Testis (tissue), 3 donors: Measurements from ENCODE around the gene HMCN1. TPM values are rescaled to one million over a fixed set of nuclear protein-coding genes. Genes with fewer than 3 reads are reported as not detected.
"Not testable (repeated sequence)": the region's sequence is repeated elsewhere in the genome, so short reads cannot be mapped to it uniquely, and the experiment has no call there.

ENCODE experiments used
- DNase-seq: peaks from one replicate; pipeline ENCODE4 v3.0.0-alpha.2; 2019
- H3K27ac ChIP-seq, 2 donors: fragments of 200-600 bp; sonication (generic); one replicate each; pipeline ENCODE4 v1.5.1; 2019
- H3K27me3 ChIP-seq: fragments of 200-600 bp; sonication (generic); one replicate; pipeline ENCODE4 v1.5.1; 2019
- H3K36me3 ChIP-seq: fragments of 200-600 bp; sonication (generic); one replicate; pipeline ENCODE4 v1.5.1; 2017; ENCODE audit warnings: low read depth; ENCODE audit errors: missing control alignments
- H3K4me1 ChIP-seq: fragments of 200-600 bp; sonication (generic); one replicate; pipeline ENCODE4 v1.5.1; 2019
- H3K4me3 ChIP-seq, 2 donors: fragments of 200-600 bp; sonication (generic); one replicate each; pipeline ENCODE4 v1.5.1; 2017 to 2019
- H3K9me3 ChIP-seq: fragments of 200-600 bp; sonication (generic); one replicate; pipeline ENCODE4 v1.5.1; 2017
- CTCF ChIP-seq, 3 experiments: fragments of 450-650 bp in 2 of 3; fragments of 200-600 bp in 1 of 3; sonication (generic) in 1 of 3; IDR thresholded peaks; one replicate each; pipeline ENCODE4 v1.5.1; 2016 to 2019; ENCODE audit warnings: antibody characterized with exemption in 3 of 3, mild to moderate bottlenecking in 2 of 3, moderate library complexity in 1 of 3
- POLR2A ChIP-seq: fragments of 450-650 bp; IDR thresholded peaks from one replicate; pipeline ENCODE4 v1.6.1; 2017; ENCODE audit warnings: antibody characterized with exemption, mild to moderate bottlenecking, moderate library complexity
- WGBS, 2 donors: methylation state at CpG; one replicate each; pipeline ENCODE4 v1.1.5; 2018; 5-methylcytosine and 5-hydroxymethylcytosine counted together
- intact Hi-C: fragments of 100-400 bp; cut with DNase I; formaldehyde crosslinking; loops from one replicate; pipeline ENCODE4 v1.15.1; 2023; ENCODE audit warnings: low total_unique reads
- polyA plus RNA-seq: library from polyadenylated mRNA; stranded (reverse); fragments of 350-450 nt; fragmentation: Illumina TruSeq; extraction: RNeasy Lipid Tissue Mini Kit (QIAGEN cat#74804); gene quantifications from one replicate; pipeline ENCODE4 v1.2.3, GENCODE V29; 2014; ENCODE audit warnings: low read depth, low replicate concordance; ENCODE audit not compliant: insufficient read depth
- total RNA-seq, 2 donors: library from RNA; depleted of rRNA; stranded (reverse); fragments of >200 nt; gene quantifications; one replicate each; pipeline ENCODE4 v1.2.3, GENCODE V29; 2016

The HMCN1 gene
- total and polyA plus RNA-seq, 3 donors from 2014 or later: 5.2 to 6.2 (median 5.7) TPM

- Histone ChIP-seq H3K27ac (no peak overlapping the region), H3K9me3 (no peaks in the 10 kb centered on the region), H3K27me3 (no peaks in the 10 kb centered on the region), H3K4me1 (no peaks in the 10 kb centered on the region), H3K4me3 (no peak overlapping the region), H3K36me3 (no peaks in the 10 kb centered on the region)
- intact Hi-C loops: no loop called here
- DNase-seq: no peak
- TF ChIP-seq POLR2A (no peak), CTCF (IDR thresholded peaks at IDR 0.05) (no peak)
- 90 to 95% methylated on average over 7 of the region's 7 CpGs for WGBS, 2 donors
These were observed 471.9 kb downstream of the HMCN1 start for GRCh38 chr1:186206048-186206570.

- 89 to 92% methylated on average over 4 of the region's 4 CpGs for WGBS, 2 donors
- DNase-seq: no peak
- TF ChIP-seq POLR2A (no peak), CTCF (IDR thresholded peaks at IDR 0.05) (no peak)
- Histone ChIP-seq H3K36me3 (no peaks in the 10 kb centered on the region), H3K4me3 (no peak overlapping the region), H3K27ac (no peak overlapping the region), H3K4me1 (no peaks in the 10 kb centered on the region), H3K9me3 (no peaks in the 10 kb centered on the region), H3K27me3 (no peaks in the 10 kb centered on the region)
- intact Hi-C loops: no loop called here
These were observed 473.3 kb downstream of the HMCN1 start for GRCh38 chr1:186207391-186208085.

GRCh38 chr1:186208405-186209129, 474.4 kb downstream of the HMCN1 start:
- WGBS, 2 donors: 68 to 81% methylated on average over 4 of the region's 4 CpGs
- no peaks in the 10 kb centered on the region for H3K27me3 ChIP-seq
- no peak overlapping the region for H3K4me3 ChIP-seq
- no peak overlapping the region for H3K27ac ChIP-seq
- no peaks in the 10 kb centered on the region for H3K36me3 ChIP-seq
- intact Hi-C loops: no loop called here
- H3K4me1 ChIP-seq: no peaks in the 10 kb centered on the region
- H3K9me3 ChIP-seq: no peaks in the 10 kb centered on the region
- no peak for DNase-seq
- no peak for TF ChIP-seq POLR2A
- no peak for TF ChIP-seq CTCF (IDR thresholded peaks at IDR 0.05)

GRCh38 chr1:186210258-186210657, 476.1 kb downstream of the HMCN1 start:
- no peaks in the 10 kb centered on the region for H3K36me3 ChIP-seq
- no peaks in the 10 kb centered on the region for H3K9me3 ChIP-seq
- H3K4me3 ChIP-seq: no peak overlapping the region
- no peak for TF ChIP-seq POLR2A
- TF ChIP-seq CTCF (IDR thresholded peaks at IDR 0.05): no peak
- H3K4me1 ChIP-seq: no peaks in the 10 kb centered on the region
- WGBS, 2 donors: 47 to 59% methylated on average over 10 of the region's 10 CpGs
- no peak overlapping the region for H3K27ac ChIP-seq
- DNase-seq: no peak
- H3K27me3 ChIP-seq: no peaks in the 10 kb centered on the region
- intact Hi-C loops: no loop called here

- H3K27me3 ChIP-seq, H3K27ac ChIP-seq, H3K4me3 ChIP-seq, intact Hi-C loops, H3K36me3 ChIP-seq, H3K9me3 ChIP-seq, DNase-seq, H3K4me1 ChIP-seq: not testable (repeated sequence)
These were observed 477.4 kb downstream of the HMCN1 start for GRCh38 chr1:186211583-186211982.
